GM12878 (cell line): ENCODE results near the gene KRTAP10-6. TPM values are rescaled to one million over a fixed set of nuclear protein-coding genes. Genes with fewer than 3 reads are reported as not detected.

Experiments used
- ATAC-seq: fragments of 200-7000 bp; cut with Tn5 transposase; 3 replicates; pipeline ENCODE4 v1.9.1; 2020; ENCODE audit warnings: mild to moderate bottlenecking, moderate library complexity
- BruUV-seq: library from RNA; stranded (reverse); fragments of 400-500 nt; replicated peaks from 2 replicates; lab custom pipeline; 2021; lab: Mats Ljungman, UMichigan
- CTCF ChIA-PET: fragments of 300-600 bp; sonication (Branson Sonifier 250); formaldehyde crosslinking; extraction: SDS; loops from one replicate; lab custom pipeline; 2021; ENCODE audit warnings: inconsistent platforms; lab: Yijun Ruan, JAX
- POLR2A ChIA-PET: fragments of 350-600 bp; formaldehyde crosslinking; extraction: SDS; loops from one replicate; lab custom pipeline; 2021; ENCODE audit warnings: inconsistent platforms; lab: Charles Lee
- RAD21 ChIA-PET: fragments of 300-600 bp; sonication (Branson Sonifier 250); formaldehyde crosslinking; loops from one replicate; lab custom pipeline; 2023; ENCODE audit warnings: antibody characterized with exemption; ENCODE audit not compliant: unreplicated experiment; lab: Charles Lee
- SMC1A ChIA-PET: fragments of 300-600 bp; sonication (Branson Sonifier 250); formaldehyde crosslinking; loops from one replicate; lab custom pipeline; 2023; ENCODE audit not compliant: unreplicated experiment, uncharacterized antibody; lab: Charles Lee
- DNase-seq: peaks from one replicate; pipeline ENCODE4 v3.0.0-alpha.2; 2011; ENCODE audit warnings: low read depth, low spot score
- FAIRE-seq: peaks from 3 replicates; lab custom pipeline; 2011; peaks lifted over from hg19 to GRCh38; lab: Jason Lieb, UNC
- H2AFZ ChIP-seq: 2 replicates; pipeline ENCODE4 v1.6.0; 2011; ENCODE audit warnings: low read depth, low read length, control low read depth; ENCODE audit not compliant: control insufficient read depth
- H3K27ac ChIP-seq: 2 replicates; pipeline ENCODE4 v1.5.1; 2011; ENCODE audit warnings: control low read depth; ENCODE audit not compliant: control insufficient read depth, insufficient read depth
- H3K27me3 ChIP-seq, 2 experiments: replicated peaks in 1 of 2; 2 replicates each; pipeline versions ENCODE4 v1.6.0 to v1.6.1; 2011; ENCODE audit warnings: low read length in 1 of 2; ENCODE audit not compliant: control insufficient read depth in 2 of 2, insufficient read depth in 2 of 2
- H3K36me3 ChIP-seq, 2 experiments: 2 replicates each; pipeline ENCODE4 v1.5.1; 2011; ENCODE audit warnings: low read length in 1 of 2; ENCODE audit not compliant: control insufficient read depth in 2 of 2, insufficient read depth in 2 of 2
- H3K4me1 ChIP-seq: 2 replicates; pipeline ENCODE4 v1.6.1; 2011; ENCODE audit warnings: mild to moderate bottlenecking, low read length, moderate library complexity, mixed read lengths; ENCODE audit not compliant: control insufficient read depth, insufficient read depth
- H3K4me2 ChIP-seq: 2 replicates; pipeline ENCODE4 v1.6.0; 2011; ENCODE audit warnings: control low read depth; ENCODE audit not compliant: control insufficient read depth, insufficient read depth
- H3K4me3 ChIP-seq: fragments of 200-600 bp; sonication (generic); 2 replicates; pipeline ENCODE4 v1.5.1; 2016
- H3K79me2 ChIP-seq: 2 replicates; pipeline ENCODE4 v1.6.0; 2011; ENCODE audit warnings: low read length; ENCODE audit not compliant: control insufficient read depth, insufficient read depth
- H3K9ac ChIP-seq: 2 replicates; pipeline ENCODE4 v1.8.0; 2011; ENCODE audit warnings: low read length, control low read depth, mixed read lengths; ENCODE audit not compliant: control insufficient read depth, insufficient read depth
- H3K9me3 ChIP-seq: replicated peaks from 3 replicates; pipeline ENCODE4 v1.5.1; 2011; ENCODE audit warnings: mild to moderate bottlenecking, low read length; ENCODE audit not compliant: control insufficient read depth, insufficient read depth
- H4K20me1 ChIP-seq: 2 replicates; pipeline ENCODE4 v1.6.0; 2011; ENCODE audit not compliant: control insufficient read depth, insufficient read depth
- ATF7 ChIP-seq: fragments of 450-650 bp; IDR thresholded peaks from 2 replicates; pipeline ENCODE4 v1.6.1; 2016; ENCODE audit warnings: low read depth, mild to moderate bottlenecking
- FOS ChIP-seq: IDR thresholded peaks from 3 replicates; pipeline ENCODE4 v1.6.1; 2011; ENCODE audit warnings: borderline replicate concordance; ENCODE audit not compliant: insufficient read length; ENCODE audit errors: extremely low read depth
- POLR2AphosphoS5 ChIP-seq: IDR thresholded peaks from 2 replicates; pipeline ENCODE4 v1.6.1; 2011; ENCODE audit warnings: mild to moderate bottlenecking, low read length, inconsistent platforms
- STAT1 ChIP-seq: fragments of 450-650 bp; conservative IDR thresholded peaks from 2 replicates; pipeline ENCODE4 v1.6.1; 2014; ENCODE audit warnings: antibody characterized with exemption, mild to moderate bottlenecking
- ZBTB40 ChIP-seq: fragments of 450-650 bp; IDR thresholded peaks from 2 replicates; pipeline ENCODE4 v1.6.1; 2016; ENCODE audit warnings: mild to moderate bottlenecking, moderate library complexity, borderline replicate concordance
- whole genome bisulfite sequencing: methylation state at CpG from one replicate; pipeline ENCODE4 v1.1.6; 2016; ENCODE audit warnings: low lambda C conversion rate; ENCODE audit not compliant: insufficient replicate concordance, insufficient coverage; ENCODE audit errors: missing lambda C conversion rate; 5-methylcytosine and 5-hydroxymethylcytosine counted together
- in situ Hi-C: fragments of 300-500 bp; cut with MboI; formaldehyde crosslinking; loops from 9 replicates; pipeline ENCODE4 v1.14.3; 2018; ENCODE audit warnings: mixed read lengths
- intact Hi-C: fragments of 100-400 bp; cut with micrococcal nuclease; formaldehyde crosslinking; loops from one replicate; pipeline ENCODE4 v1.14.2; 2022; ENCODE audit not compliant: unreplicated experiment
- polyA plus RNA-seq, 11 experiments: library from polyadenylated mRNA; depleted of rRNA in 4 of 11; unstranded in 6 of 11; stranded (reverse) in 5 of 11; fragments of >200 nt; fragmentation: Nextera tagmentation in 4 of 11; fragmentation: Illumina TruSeq in 1 of 11; extraction: Ambion mirVana in 4 of 11; extraction: Trizol in 1 of 11; gene quantifications; 1 replicate in 1 of 11; 2 replicates in 10 of 11; pipeline versions ENCODE4 v1.2.1 to v1.2.3, GENCODE V29; 2011 to 2016; ENCODE audit warnings: inconsistent platforms in 2 of 11, missing spikeins in 2 of 11, low read depth in 1 of 11
- total RNA-seq, 4 experiments: library from RNA; depleted of rRNA in 3 of 4; stranded (reverse); fragments of >200 nt in 3 of 4; fragmentation: Illumina TruSeq in 1 of 4; extraction: Trizol in 1 of 4; gene quantifications; 2 replicates each; pipeline versions ENCODE4 v1.2.1 to v1.2.3, GENCODE V29; 2013 to 2021

KRTAP10-6 gene
- total and polyA plus RNA-seq, 10 of the 15 experiments (the other 5 are each of a cell fraction or from before 2014, with no cell fraction given), result not detected

DNA sequence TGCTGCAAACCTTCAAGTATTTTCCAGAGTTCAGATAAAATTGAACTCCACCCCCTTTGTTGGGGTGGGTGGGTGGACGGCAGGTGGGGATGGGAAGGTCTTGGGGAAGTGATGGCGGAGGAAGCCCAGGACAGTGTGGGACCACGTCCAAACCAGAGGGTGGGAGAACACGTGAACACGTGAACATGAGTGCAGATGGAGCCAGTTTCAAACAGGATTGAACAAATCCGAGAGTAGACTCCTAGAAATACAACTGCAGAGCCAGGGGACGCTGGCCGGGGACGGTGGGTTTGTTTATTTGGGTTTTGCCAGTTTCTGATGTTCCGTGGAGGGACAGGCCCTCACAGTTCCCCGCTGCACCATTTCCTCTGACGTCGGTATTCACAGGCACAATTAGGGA lies 43.9 kb downstream of the KRTAP10-6 start (continued):
- no peak for TF ChIP-seq POLR2AphosphoS5
- TF ChIP-seq ZBTB40, result no peak
- TF ChIP-seq ATF7, result no peak

DNA sequence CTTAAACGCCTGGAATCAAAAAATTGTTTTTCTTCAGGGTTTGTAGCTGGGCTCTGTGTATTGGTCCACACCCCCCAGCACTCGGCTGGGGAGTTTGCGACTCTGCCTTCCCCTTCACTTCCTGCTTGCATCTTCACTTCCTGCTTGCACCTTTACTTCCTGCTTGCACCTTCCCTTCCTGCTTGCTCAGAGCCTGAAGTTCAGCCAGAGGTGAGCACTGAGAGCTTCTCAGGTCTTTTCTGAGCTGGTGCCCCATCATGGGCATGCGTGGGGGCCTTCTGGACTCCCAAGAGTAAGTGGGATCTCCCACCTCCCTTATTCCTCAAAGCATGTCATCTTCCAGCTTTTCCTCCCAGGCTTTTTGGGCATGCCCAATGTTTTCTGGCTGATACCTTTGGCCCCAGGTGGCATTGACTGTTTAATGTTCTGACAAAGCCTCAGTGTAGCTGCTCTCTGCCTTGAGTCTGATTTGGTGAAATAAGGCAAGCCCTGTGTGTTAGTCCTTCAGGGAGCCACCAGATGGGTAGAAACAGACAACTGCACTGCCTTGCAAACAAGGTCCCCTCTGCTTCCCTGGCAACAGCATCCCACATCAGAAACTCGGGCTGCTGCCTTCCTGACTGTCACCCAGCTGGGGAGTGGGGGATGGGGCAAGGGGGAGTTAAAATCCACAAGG lies 44.5 kb downstream of the KRTAP10-6 start:
- Histone ChIP-seq H3K79me2 (no peaks in the 10 kb centered on the region), H3K36me3 (no peaks in the 10 kb centered on the region), H3K4me3 (no peak overlapping the region), H2AFZ (no peak overlapping the region), H3K27me3 (no peaks in the 10 kb centered on the region), H3K9me3 (no peaks in the 10 kb centered on the region; the same call in 2 of the 3 replicates), H3K27ac (no peak overlapping the region), H4K20me1 (no peaks in the 10 kb centered on the region), H3K9ac (no peak overlapping the region), H3K4me1 (no peaks in the 10 kb centered on the region), H3K4me2 (no peak overlapping the region)
- no TSS peak for BruUV-seq
- no peak for TF ChIP-seq FOS
- no peak for TF ChIP-seq STAT1
- intact Hi-C loops, result no loop called here
- ATAC-seq (no peak), DNase-seq (no peak), FAIRE-seq (no peak)
- in situ Hi-C loops, result no loop called here
- ChIA-PET CTCF (interaction anchor here (1.0 kb wide), 1 partner anchor 245 kb away, joined by 3 read pairs; no protein-coding TSS in a partner anchor), POLR2A (no interaction called here), SMC1A (interaction anchor here (1.0 to 1.1 kb wide), 2 partner anchors 11 to 228 kb away, joined by 3 read pairs; no protein-coding TSS in a partner anchor), RAD21 (no interaction called here)
- WGBS, result 7% methylated on average over 5 of the region's 5 CpGs
